ENCODE data around the gene MAGEB17.
"Not testable (repeated sequence)": the region's sequence is repeated elsewhere in the genome, so short reads cannot be mapped to it uniquely, and the experiment has no call there.

Gene MAGEB17

DNA sequence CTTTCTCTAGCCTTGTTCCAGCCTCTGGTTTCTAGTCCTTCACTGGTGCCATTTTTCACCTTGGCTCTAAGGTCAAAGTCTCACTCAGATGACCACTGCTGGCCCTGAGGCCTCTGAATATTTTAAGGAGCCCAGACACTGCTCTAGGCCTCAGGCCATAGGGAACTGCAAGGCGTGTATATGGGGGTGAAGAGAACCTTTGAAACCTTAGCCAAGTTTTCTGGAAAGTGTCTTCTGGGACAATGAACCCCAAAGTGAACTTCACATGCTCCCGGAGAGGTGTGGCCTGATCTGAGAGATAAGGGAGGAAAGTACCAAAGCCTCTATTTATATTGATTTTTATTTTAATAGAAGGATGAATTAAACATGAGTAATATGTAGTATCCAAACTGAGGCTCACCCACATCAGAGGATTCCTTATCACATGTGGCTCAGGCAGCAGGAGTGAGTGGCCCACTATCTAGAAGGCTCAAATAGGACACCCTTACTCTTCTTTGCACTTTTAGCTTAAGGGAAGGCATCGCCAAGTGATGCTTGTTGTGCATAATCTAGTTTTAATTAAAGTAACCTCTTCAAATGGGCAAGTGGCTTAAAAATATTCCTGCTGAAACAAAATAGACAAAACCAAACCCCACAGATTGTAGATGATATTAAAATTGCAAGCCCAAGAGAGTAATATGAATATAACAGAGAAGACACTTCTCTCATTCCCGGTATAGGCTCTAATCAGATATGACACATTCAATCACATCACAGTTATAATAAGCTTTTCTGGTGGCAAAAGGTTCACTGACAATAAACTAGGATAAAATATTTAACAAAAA is 25.6 kb upstream of the MAGEB17 start:
- no peak overlapping the region for H3K4me3 ChIP-seq (replicated peaks; ENCODE audit: low read depth, low read length)
- DNase-seq (ENCODE audit: low read depth), result no peak
- TF ChIP-seq, protein P1, sequence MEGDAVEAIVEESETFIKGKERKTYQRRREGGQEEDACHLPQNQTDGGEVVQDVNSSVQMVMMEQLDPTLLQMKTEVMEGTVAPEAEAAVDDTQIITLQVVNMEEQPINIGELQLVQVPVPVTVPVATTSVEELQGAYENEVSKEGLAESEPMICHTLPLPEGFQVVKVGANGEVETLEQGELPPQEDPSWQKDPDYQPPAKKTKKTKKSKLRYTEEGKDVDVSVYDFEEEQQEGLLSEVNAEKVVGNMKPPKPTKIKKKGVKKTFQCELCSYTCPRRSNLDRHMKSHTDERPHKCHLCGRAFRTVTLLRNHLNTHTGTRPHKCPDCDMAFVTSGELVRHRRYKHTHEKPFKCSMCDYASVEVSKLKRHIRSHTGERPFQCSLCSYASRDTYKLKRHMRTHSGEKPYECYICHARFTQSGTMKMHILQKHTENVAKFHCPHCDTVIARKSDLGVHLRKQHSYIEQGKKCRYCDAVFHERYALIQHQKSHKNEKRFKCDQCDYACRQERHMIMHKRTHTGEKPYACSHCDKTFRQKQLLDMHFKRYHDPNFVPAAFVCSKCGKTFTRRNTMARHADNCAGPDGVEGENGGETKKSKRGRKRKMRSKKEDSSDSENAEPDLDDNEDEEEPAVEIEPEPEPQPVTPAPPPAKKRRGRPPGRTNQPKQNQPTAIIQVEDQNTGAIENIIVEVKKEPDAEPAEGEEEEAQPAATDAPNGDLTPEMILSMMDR (IDR thresholded peaks at IDR 0.05; ENCODE audit: low read length, missing control alignments), result no peak

DNA sequence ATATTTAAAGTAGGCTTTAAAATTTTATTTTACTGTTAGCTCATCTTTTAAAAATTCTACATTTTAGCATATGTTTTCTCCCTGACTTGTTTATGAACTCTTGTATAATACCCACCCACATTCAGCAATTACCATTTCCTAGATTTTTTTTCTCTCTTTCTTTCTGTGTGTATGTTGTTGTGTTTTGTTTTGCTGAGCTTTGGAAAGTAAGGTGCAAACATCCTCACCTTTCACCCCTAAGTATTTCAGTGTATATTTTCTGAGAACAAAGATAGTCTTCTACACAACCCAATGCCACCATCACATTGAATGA is 25.1 kb upstream of the MAGEB17 start:
- TF ChIP-seq, protein P1 (IDR thresholded peaks at IDR 0.05; ENCODE audit: low read length, missing control alignments), result no peak
- no peak overlapping the region for H3K4me3 ChIP-seq (replicated peaks; ENCODE audit: low read depth, low read length)
- no peak for DNase-seq (ENCODE audit: low read depth)

DNA sequence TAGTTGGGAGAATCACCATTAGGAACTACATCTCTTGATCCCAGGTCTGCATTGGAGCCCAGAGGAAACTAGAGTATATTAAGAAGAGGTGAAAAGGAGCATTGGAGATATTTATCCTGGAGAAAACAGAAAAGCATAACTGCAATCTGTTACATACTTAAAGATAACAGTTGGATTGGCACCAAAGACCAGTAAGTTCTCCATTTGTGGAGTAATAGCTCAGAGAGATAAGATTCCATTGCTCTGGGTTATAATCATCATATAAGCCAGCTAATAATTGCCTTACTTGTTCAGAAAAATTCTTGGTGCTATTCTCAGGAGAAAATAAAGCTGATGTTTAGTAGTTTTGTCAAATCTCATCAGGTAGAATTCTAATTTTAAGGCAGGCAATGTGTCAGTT is 23.3 kb upstream of the MAGEB17 start:
- TF ChIP-seq, protein P1 (IDR thresholded peaks at IDR 0.05; ENCODE audit: low read length, missing control alignments), result no peak
- no peak overlapping the region for H3K4me3 ChIP-seq (replicated peaks; ENCODE audit: low read depth, low read length)
- DNase-seq (ENCODE audit: low read depth), result no peak

DNA sequence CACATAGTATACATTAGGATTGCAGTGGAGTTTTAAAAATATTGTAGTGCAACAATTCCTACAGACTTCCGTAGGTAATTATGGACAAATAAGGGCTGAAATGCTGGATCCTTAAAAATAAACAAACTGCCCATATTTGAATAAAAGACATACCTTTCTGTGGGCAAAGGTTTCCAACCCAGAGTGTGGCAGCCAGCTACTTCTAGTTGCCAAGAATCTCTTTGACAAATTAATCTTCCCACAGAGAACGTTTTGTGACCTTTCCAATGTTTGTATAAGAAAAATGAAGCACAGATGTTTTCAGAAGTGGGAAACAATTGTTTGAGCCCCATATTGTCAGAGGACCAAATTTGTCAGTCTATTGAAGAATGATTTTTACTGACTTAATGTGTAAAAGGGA is 22.9 kb upstream of the MAGEB17 start:
- TF ChIP-seq, protein P1 (IDR thresholded peaks at IDR 0.05; ENCODE audit: low read length, missing control alignments), result no peak
- DNase-seq (ENCODE audit: low read depth), result no peak
- no peak overlapping the region for H3K4me3 ChIP-seq (replicated peaks; ENCODE audit: low read depth, low read length)

DNA sequence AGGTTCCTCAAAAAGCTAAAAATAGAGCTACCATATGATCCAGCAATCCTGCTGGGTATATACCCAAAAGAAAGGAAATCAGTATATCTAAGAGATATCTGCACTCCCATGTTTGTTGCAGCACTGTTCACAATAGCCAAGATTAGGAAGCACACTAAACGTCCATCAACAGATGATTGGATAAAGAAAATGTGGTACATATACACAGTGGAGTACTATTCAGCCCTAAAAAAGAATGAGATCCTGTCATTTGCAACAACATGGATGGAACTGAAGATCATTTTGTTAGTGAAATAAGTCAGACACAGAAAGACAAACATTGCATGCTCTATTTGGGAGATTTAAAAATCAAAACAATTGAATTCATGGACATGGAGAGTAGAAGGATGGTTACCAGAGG is 22.2 kb upstream of the MAGEB17 start:
- not testable (repeated sequence) for DNase-seq (ENCODE audit: low read depth); H3K4me3 ChIP-seq (replicated peaks; ENCODE audit: low read depth, low read length)

DNA sequence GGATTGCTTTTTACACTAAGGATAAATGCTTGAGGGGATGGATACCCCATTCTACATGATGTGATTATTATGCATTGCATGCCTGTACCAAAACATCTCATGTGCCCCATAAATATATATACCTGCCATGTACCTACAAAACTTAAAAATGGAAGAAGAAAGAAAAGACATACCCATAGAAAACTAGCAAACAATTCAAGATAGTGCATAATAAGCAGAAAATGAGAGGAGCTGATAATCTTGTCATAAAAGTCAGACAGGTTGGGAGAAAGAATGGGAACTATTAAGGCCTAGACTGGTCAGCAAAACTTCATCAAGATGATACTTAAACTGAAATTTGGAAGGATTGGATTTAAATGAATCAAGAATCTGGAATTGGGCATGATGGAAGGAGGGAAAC is 21.6 kb upstream of the MAGEB17 start:
- no peak overlapping the region for H3K4me3 ChIP-seq (replicated peaks; ENCODE audit: low read depth, low read length)
- DNase-seq (ENCODE audit: low read depth), result no peak
- TF ChIP-seq, protein P1 (IDR thresholded peaks at IDR 0.05; ENCODE audit: low read length, missing control alignments), result no peak

DNA sequence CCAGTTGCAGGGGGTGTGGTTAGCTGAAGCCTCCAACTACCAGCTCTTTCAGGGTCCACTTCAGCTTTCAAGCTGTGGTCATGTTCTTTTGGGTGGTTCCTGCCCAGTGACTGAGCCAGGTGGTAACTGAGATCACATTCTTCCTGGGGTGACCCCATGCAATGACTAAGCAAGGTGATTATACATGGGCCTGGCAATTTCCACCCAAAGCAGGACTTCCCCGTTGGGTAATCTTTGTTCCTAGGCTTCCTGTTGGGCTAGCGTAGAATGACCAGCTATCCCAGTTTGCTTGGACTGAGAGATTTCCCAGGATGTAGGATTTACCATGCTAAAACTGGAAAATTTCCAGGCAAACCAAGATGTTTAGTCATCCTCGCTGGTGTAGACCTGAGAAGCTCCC is 18.4 kb upstream of the MAGEB17 start:
- DNase-seq (ENCODE audit: low read depth), result no peak
- H3K4me3 ChIP-seq (replicated peaks; ENCODE audit: low read depth, low read length), result no peak overlapping the region
- TF ChIP-seq, protein P1 (IDR thresholded peaks at IDR 0.05; ENCODE audit: low read length, missing control alignments), result no peak
